OCI-LY1 (cell line): ENCODE measurements around the gene PRKAR2A.

ENCODE experiments used
- H2AFZ ChIP-seq: fragments of 200-600 bp; sonication (generic), shearing (Covaris generic); 2 replicates; pipeline ENCODE4 v1.6.0; 2014; ENCODE audit warnings: antibody characterized with exemption, mild to moderate bottlenecking, low read length
- H3F3A ChIP-seq: fragments of 200-600 bp; sonication (generic), shearing (Covaris generic); 2 replicates; pipeline ENCODE4 v1.6.0; 2014; ENCODE audit warnings: mild to moderate bottlenecking, antibody characterized with exemption, low read length, moderate library complexity; ENCODE audit not compliant: insufficient read depth
- H3K27ac ChIP-seq: fragments of 200-600 bp; sonication (generic); 2 replicates; pipeline ENCODE4 v1.5.1; 2014; ENCODE audit warnings: low read length, mixed run types, mild to moderate bottlenecking, low read depth; ENCODE audit not compliant: poor library complexity, severe bottlenecking
- H3K27me3 ChIP-seq: fragments of 200-600 bp; sonication (generic); 2 replicates; pipeline ENCODE4 v1.6.0; 2014; ENCODE audit warnings: antibody characterized with exemption, mild to moderate bottlenecking, low read length, moderate library complexity; ENCODE audit not compliant: insufficient read depth
- H3K36me3 ChIP-seq: fragments of 200-600 bp; sonication (generic); 2 replicates; pipeline ENCODE4 v1.6.1; 2014; ENCODE audit warnings: mild to moderate bottlenecking, antibody characterized with exemption, low read length, moderate library complexity, mixed read lengths; ENCODE audit not compliant: insufficient read depth
- H3K4me1 ChIP-seq: fragments of 200-600 bp; sonication (generic); 2 replicates; pipeline ENCODE4 v1.5.1; 2014; ENCODE audit warnings: mild to moderate bottlenecking, low read length, moderate library complexity; ENCODE audit not compliant: insufficient read depth, severe bottlenecking
- H3K4me2 ChIP-seq: fragments of 200-600 bp; sonication (generic), shearing (Covaris generic); 2 replicates; pipeline ENCODE4 v1.6.1; 2014; ENCODE audit warnings: low read length
- H3K4me3 ChIP-seq: fragments of 200-600 bp; sonication (generic); 2 replicates; pipeline ENCODE4 v1.5.1; 2014; ENCODE audit warnings: low read length, low read depth, mild to moderate bottlenecking, mixed read lengths; ENCODE audit not compliant: poor library complexity, severe bottlenecking
- H3K79me2 ChIP-seq: fragments of 200-600 bp; shearing (Covaris generic); 2 replicates; pipeline ENCODE4 v1.6.1; 2016; ENCODE audit warnings: mixed run types, low read length, mixed read lengths; ENCODE audit not compliant: insufficient read depth
- H3K9ac ChIP-seq: fragments of 200-600 bp; sonication (generic), shearing (Covaris generic); 2 replicates; pipeline ENCODE4 v1.6.1; 2014; ENCODE audit warnings: mild to moderate bottlenecking, low read length, mixed read lengths
- H3K9me2 ChIP-seq: fragments of 200-600 bp; sonication (generic), shearing (Covaris generic); 2 replicates; pipeline ENCODE4 v1.6.1; 2014; ENCODE audit warnings: low read depth, mild to moderate bottlenecking, low read length, mixed read lengths
- H3K9me3 ChIP-seq: fragments of 200-600 bp; shearing (Covaris generic); 2 replicates; pipeline ENCODE4 v1.6.1; 2014; ENCODE audit warnings: low read length, mixed read lengths
- H4K20me1 ChIP-seq: fragments of 200-600 bp; sonication (generic), shearing (Covaris generic); 2 replicates; pipeline ENCODE4 v1.6.0; 2016; ENCODE audit warnings: mild to moderate bottlenecking, low read length; ENCODE audit not compliant: insufficient read depth
- CTCF ChIP-seq: fragments of 200-600 bp; sonication (generic), shearing (Covaris generic); IDR thresholded peaks from 2 replicates; pipeline ENCODE4 v1.5.1; 2017; ENCODE audit warnings: mild to moderate bottlenecking, antibody characterized with exemption, low read length, moderate library complexity, mixed read lengths
- EZH2 ChIP-seq: fragments of 200-600 bp; sonication (generic), shearing (Covaris generic); IDR thresholded peaks from 2 replicates; pipeline ENCODE4 v1.8.0; 2017; ENCODE audit warnings: borderline replicate concordance, mixed run types, mild to moderate bottlenecking, antibody characterized with exemption, low read length, moderate library complexity, mixed read lengths

PRKAR2A gene

GRCh38 chr3:48848816-48849515, 1.3 kb upstream of the PRKAR2A start:
- peak overlapping the region; percentile 77 for H3K4me2 ChIP-seq

GRCh38 chr3:48847053-48847503, 596 bp downstream of the PRKAR2A start:
- Histone ChIP-seq H3K9ac (peak overlapping the region; percentile 80), H3K4me1 (peaks cover 47% of the 10 kb centered on the region), H2AFZ (no peak overlapping the region), H3F3A (no peaks in the 10 kb centered on the region), H3K9me2 (no peaks in the 10 kb centered on the region), H3K4me3 (peak overlapping the region; percentile 86), H3K79me2 (peaks cover 20% of the 10 kb centered on the region), H3K27me3 (no peaks in the 10 kb centered on the region), H3K36me3 (peaks cover 7% of the 10 kb centered on the region; the same call in 1 of the 2 replicates), H4K20me1 (no peaks in the 10 kb centered on the region), H3K4me2 (peak overlapping the region; percentile 77), H3K9me3 (peaks cover 3% of the 10 kb centered on the region; the same call in 1 of the 2 replicates), H3K27ac (peak overlapping the region; percentile 36)
- TF ChIP-seq CTCF (no peak), EZH2 (no peak)

More at GRCh38 chr3:48848816-48849515, 1.3 kb upstream of the PRKAR2A start:
- Histone ChIP-seq H3K36me3 (peaks cover 7% of the 10 kb centered on the region; the same call in 1 of the 2 replicates), H2AFZ (no peak overlapping the region), H4K20me1 (no peaks in the 10 kb centered on the region), H3K9me2 (no peaks in the 10 kb centered on the region), H3K4me1 (peaks cover 52% of the 10 kb centered on the region), H3K9ac (peak overlapping the region; percentile 80; the same call in 1 of the 2 replicates), H3K9me3 (peaks cover 3% of the 10 kb centered on the region; the same call in 1 of the 2 replicates), H3K27me3 (no peaks in the 10 kb centered on the region), H3K27ac (peak overlapping the region; percentile 69), H3K79me2 (peaks cover 20% of the 10 kb centered on the region), H3K4me3 (peak overlapping the region; percentile 86), H3F3A (no peaks in the 10 kb centered on the region)
- TF ChIP-seq CTCF: no peak
- TF ChIP-seq EZH2: no peak

DNA sequence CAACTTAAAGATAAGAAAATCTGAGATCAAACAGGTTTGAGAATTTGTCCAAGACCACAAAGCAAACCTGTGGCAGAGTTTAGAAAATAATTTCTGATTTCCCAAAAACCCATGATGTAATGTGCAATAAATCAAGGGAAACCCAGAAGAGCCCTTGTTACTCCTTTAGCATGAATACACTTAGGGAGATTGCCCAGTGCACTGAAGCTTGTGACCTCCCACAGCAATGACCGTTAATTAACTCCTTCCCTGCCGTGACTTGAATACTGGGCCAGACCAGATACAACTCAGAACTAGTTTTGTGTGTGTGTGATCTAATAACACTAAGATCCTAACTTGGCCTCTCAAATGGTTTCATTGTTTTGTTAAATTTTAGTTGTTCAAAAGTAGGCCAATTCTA, 2.5 kb downstream of the PRKAR2A start:
- H3K9me3 ChIP-seq: peaks cover 3% of the 10 kb centered on the region; the same call in 1 of the 2 replicates
- H3K27me3 ChIP-seq: no peaks in the 10 kb centered on the region
- peaks cover 31% of the 10 kb centered on the region for H3K4me1 ChIP-seq
- peaks cover 7% of the 10 kb centered on the region; the same call in 1 of the 2 replicates for H3K36me3 ChIP-seq
- no peak overlapping the region for H2AFZ ChIP-seq
- no peak for TF ChIP-seq CTCF
- no peak for TF ChIP-seq EZH2
- no peaks in the 10 kb centered on the region for H4K20me1 ChIP-seq
- peak overlapping the region; percentile 86 for H3K4me3 ChIP-seq
- H3K79me2 ChIP-seq: peaks cover 22% of the 10 kb centered on the region
- peak overlapping the region; percentile 25 for H3K27ac ChIP-seq
- H3K9me2 ChIP-seq: no peaks in the 10 kb centered on the region
- no peaks in the 10 kb centered on the region for H3F3A ChIP-seq
- peak overlapping the region; percentile 53 for H3K4me2 ChIP-seq
- no peak overlapping the region; the same call in 1 of the 2 replicates for H3K9ac ChIP-seq
